ENCODE measurements around the gene PSMB5.
"Not testable (repeated sequence)": the region's sequence is repeated elsewhere in the genome, so short reads cannot be mapped to it uniquely, and the experiment has no call there.

PSMB5 gene

GRCh38 chr14:23013054-23013748 lies 21.5 kb downstream of the PSMB5 start:
- DNase-seq: no peak

DNA sequence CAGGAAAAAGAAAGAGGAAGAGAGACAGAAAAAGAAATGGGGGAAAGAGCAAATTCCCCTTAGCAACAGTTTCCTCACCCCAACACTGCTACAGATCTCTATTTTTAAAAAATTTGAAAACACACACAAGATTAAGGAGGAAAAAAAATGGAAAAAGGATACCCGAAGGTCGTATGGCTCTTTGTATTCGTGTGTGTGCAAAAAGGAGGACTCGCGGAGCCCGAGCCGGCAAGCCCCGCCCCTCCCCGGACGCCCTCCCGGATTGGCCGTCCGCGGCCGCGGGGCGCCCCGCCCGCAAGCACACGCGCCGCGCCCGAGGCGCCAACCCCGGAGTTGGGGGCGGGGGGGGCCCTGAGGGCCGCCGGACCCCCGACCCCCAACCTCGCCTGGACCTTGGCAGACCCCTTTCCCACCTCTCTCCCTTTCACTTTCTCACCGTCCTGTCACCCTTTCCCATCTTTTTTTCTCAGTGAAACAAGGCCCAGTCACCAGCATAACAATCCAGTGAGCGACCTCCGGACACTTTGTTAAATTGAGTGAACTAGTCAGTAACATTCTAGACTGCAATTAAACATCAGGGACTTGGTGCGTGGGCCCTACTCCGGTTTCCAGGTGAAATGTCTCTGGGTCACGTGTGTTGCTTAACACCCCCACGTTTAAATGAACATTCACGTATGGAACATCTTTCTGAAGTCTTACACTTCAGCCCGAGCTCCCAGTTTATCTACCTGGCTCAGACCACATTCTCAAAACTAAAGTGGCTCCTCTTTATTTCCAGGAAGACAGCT lies 24.6 kb downstream of the PSMB5 start, which contains the start of gene C14orf93:
TSS of gene C14orf93 (minus strand) at position 205 of the 788 bp plus-strand sequence. CDS start 11,120 bp downstream, outside the sequence.
- DNase-seq: peak; percentile 27

- no peak for DNase-seq
These were observed 25.2 kb downstream of the PSMB5 start for GRCh38 chr14:23009483-23009938.

GRCh38 chr14:23008831-23009230 lies 25.9 kb downstream of the PSMB5 start:
- no peak for DNase-seq

DNA sequence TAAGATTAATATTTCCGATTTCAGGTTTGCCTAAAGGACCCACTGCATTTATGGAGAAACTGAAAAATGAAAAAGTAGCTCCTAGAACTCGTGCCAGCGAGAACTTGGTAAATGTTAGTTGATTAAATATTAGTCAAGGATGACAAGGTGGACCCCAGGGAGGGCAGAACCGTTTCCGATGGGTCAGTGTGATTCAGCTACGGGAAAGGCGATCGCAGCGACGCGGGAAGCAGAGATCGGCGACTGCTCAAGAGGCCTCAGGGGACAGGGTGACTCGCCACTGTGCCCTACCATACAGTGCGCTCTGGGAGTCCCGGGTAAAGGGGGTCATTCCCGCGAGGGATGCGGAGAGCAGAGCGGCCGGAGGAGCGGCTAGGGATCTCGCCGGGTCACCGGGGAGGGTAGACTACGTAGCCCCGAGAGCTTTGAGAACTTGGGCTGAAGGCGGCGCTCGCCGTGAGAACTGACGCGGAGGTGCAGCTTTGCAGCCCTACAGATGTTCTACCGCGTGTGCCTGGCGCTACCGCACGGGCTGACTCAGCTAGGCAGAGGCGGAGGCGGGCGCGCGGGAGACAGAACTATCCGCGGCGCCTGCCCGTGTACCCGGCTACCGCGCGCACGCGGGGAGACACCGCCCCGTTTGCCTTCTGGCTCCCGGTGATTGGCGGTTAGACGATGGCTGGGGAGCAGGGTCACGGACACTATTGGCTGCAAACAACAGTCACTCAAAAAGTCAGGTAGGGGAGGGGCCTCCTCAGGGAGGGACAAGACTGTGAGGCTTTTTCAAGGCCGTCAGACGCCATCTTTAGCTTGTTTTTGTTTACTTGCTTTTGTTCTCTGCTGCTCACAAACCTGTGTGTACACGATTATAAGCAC lies 27.9 kb downstream of the PSMB5 start:
- peak; percentile 95 for DNase-seq

DNA sequence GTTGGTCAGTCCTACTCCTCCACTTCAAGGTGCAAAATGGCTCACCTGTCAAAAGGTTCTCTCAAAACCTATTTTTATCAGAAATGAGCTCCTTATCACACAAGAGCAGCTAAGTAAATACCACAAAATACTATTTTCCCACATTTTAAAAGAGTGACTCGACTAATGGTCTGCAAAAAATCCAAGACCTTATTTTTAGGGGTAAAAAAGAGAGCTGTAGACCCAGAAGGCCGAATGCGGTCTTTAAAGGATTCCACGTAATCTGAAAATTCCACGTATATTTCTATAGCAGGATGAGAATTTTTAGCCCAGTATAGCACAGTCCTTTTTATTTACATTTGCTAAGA lies 28.5 kb downstream of the PSMB5 start:
- no peak for DNase-seq

- no peak for DNase-seq
These were observed 29.1 kb downstream of the PSMB5 start for GRCh38 chr14:23005451-23006187.

DNA sequence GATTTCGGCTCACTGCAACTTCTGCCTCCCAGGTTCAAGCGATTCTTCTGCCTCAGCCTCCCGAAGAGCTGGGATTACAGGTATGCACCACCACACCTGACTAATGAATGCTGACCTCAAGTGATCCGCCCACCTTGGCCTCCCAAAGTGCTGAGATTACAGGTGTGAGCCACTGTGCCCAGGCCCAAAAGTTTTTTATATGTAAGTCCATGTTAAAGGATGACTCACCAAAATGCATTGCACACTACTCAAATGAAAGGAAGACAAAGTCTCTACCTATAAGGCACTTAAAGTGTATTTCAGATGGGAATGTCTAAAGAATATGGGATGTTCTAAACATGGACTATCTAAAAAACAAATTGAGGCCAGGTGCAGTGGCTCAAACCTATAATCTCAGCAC lies 30.4 kb downstream of the PSMB5 start:
- DNase-seq: not testable (repeated sequence)

DNA sequence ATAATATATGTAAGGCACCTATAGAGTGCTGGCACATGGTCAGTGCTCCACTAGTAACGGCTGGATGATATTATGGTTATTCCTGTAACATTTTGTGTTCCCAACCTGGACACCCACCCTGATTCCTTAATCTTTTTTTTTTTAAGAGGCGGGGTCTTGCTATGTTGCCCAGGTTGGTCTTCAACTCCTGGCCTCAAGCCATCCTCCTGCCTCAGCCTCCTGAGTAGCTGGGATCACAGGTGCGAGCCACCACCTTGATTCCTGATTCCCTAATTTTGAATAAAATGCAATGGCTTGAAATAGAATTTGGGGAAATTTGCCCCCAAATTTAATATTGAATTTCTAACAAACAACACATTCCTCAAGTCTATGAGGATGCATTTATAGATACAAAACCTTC lies 32.1 kb downstream of the PSMB5 start:
- DNase-seq: no peak

DNA sequence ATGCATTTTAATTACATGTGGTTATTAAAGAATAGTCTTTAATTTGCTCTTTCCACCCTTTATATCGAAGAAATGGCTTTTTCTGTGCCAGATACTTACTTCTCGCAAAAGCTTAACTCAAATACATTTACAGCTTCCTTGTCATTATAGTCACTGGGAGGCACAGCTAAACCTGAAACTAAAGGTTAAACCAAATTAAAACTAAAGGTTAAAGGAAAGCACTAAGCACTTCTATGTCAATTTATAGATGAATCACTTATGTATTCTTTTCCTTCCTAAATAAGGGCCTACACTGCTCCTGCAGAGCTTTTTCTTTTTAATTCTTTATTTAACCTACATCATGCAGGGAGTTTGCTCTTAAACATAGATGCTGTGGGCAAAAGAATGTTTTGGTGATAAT lies 33.8 kb downstream of the PSMB5 start:
- DNase-seq: no peak

GRCh38 chr14:22998329-22999012 lies 36.2 kb downstream of the PSMB5 start:
- no peak for DNase-seq

- DNase-seq: no peak
These were observed 36.9 kb downstream of the PSMB5 start for GRCh38 chr14:22997676-22998323.

GRCh38 chr14:22996768-22997654 lies 37.7 kb downstream of the PSMB5 start:
- DNase-seq: no peak

GRCh38 chr14:22995889-22996625 lies 38.6 kb downstream of the PSMB5 start:
- DNase-seq: no peak

- no peak for DNase-seq
These were observed 39.9 kb downstream of the PSMB5 start for GRCh38 chr14:22994762-22995275.

DNA sequence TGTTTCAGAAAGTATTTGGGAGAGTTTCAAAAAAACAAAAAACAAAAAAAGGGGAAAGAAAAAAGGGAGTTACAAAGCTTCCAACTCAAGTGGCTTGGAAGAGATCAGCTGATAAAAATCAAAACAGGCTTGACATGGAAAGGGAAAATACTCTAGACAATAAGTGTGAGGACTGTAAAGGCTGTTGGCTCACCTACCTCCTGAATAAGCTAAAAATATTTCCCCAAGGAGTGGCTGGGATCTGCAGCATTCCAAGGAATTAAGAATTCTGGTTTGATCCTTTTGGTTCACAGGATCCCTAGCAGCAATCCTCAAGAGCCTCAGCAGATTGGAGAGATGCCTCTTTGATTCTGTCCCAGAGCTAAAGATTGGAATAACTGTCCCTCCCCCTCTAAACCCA lies 41.2 kb downstream of the PSMB5 start:
- DNase-seq: no peak

DNA sequence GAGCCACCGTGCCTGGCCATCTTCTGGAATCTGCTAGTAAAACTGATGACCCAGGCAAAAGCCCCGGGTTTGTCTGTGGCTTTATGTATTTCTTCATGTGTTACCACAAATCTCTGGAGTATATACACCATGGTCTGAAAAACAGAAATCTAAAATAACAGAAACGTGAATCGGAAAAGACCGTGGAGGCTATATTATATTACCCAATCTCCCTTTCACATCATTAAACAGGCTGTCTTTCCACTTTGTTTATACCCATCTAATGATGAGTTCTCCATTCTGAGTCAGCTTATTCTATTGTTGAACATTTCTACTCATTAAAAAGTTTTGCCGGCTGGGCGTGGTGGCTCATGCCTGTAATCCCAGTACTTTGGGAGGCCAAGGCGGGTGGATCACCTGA lies 42.8 kb downstream of the PSMB5 start:
- DNase-seq: peak; percentile 36

GRCh38 chr14:22987291-22987690 lies 47.4 kb downstream of the PSMB5 start:
- DNase-seq: no peak

DNA sequence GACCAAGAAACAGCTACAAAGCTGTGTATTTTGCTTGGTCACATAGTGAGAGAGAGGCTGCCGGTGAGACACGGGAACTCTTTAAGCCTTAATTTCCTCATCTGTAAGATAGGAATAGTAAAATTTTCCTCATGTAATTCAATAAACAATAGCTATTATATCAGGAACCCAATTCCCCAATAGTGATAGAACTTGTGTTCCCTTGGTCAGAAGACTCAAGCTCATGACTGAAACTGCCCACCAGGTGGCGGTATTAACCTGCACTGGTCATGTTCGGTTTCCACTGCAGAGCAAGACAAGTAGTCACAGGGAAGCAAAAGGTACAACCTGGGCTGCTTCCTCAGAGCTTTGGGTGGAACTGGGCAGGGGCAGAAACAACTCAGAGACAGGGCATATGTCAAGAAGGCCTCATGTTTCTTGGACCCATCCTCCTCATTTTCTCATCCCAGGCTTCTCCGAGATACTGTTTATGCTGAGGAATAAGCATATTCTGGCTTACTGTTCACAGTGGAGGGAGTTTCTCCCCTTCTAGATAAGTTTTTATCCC lies 48.1 kb downstream of the PSMB5 start:
- peak; percentile 66 for DNase-seq

Data from T1000 (cell line).